Measurements from ENCODE around the gene RSRC1.
A peak's percentile ranks its signal among the peaks of the same experiment; 100 is the strongest.
"Not testable (repeated sequence)": the region's sequence is repeated elsewhere in the genome, so short reads cannot be mapped to it uniquely, and the experiment has no call there.

The RSRC1 gene

DNA sequence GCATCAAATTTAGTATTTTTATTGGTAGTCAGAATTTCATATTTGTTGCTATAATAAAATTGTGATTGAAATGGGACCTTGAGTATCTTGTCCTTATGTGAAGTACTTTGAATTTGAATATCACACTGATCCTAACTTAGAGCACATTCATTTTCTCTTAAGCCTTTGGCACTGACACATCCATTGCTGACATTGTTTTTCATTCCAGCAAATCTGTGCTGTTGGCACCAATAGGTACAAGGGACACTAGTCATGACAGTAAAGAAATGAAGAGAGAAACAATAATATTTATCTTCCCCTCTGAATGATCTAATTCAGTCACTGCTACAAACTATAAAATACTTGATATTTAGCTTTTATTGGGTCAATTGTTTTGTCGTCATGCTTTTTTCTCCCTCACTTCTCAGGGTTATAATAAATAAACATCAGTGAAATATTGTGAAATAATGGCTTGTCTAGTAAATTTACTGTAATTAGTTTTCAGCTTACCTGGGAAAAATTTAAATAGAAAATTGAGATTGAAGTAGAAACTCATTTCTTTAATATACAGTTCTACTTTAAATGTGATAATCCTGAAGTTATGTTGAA lies 294.3 kb downstream of the RSRC1 start:
- DNase-seq (ENCODE audit: low spot score): no peak

DNA sequence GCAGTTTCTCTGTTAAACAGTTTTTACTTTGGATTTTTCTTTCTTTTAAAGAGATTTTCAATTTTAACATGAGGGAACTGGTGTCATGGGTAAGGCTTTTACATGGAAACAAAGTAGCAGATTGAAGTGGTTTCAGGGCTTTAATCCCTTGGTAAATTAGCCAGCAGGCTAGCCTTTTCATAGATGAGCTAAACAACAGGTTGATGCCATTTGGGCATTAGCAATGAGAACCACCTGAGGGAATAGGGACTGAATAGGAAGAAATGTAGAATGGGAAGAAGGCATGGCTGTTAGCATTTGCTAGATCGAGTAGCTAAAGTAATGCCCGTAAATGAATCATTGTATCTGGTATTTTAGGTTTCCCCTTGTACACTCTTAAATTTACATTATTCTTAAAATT lies 295.6 kb downstream of the RSRC1 start:
- no peak for DNase-seq (ENCODE audit: low spot score)

DNA sequence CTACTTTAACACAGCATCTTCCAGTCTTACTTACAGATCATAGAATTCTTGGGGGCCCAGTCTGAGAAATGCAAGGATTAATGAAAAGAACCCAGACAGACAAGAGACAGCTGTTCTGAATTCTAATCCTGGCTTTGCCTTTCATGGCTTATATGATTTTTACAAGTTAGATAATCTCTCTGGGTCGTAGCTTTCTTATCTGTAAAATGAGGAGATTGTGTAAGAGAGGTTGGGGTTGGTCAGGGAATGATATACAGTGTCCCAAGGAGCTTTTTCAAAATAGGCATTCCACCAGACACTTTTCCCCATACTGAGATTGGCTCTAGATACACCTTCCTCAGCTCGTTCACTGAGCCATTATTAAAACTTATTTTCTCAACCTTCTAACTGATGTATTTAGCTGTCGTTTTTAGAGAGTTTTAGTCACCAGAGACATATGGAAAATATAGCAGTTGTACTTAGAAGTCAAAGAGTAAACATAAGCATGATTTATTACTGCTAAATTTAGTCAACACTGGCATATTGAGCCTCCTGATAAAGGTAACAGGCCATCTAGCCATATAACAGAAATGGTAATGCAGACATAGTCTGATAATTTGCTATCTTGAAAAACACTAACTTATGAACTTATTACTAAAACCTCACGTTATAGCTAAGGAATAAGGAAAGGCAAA lies 298.1 kb downstream of the RSRC1 start:
- no peak for DNase-seq (ENCODE audit: low spot score)

DNA sequence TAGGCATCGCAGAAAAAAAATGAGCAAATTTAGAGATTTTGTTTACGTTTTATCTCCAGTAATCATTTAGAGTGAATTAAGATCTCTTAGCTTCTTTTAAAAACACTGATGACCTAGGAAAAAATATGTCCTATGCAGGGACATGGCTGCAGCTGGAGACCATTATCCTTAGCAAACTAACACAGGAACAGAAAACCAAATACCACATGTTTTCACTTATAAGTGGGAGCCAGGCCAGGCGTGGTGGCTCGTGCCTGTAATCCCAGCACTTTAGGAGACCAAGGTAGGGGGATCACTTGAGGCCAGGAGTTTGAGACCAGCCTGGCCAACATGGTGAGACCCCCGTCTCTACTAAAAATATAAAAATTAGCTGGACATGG lies 298.6 kb downstream of the RSRC1 start:
- DNase-seq (ENCODE audit: low spot score): not testable (repeated sequence)

DNA sequence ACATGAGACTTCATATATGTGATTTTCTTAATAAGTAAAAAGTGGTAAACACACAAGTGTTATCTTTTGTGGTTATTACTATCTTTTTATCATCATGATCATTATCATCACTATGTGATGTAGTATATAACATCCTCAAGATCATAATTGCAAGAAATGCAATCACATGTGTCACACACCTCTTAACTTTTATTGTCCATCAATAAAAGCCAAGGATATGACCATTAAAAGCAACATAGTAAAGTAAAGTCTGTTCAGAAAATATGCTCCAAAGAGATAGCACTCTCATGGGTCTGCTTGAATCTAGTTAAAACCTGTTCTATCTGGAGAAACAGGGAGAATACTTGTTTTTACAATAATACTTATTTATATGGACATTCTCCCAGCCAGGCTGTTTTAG lies 308.1 kb downstream of the RSRC1 start:
- no peak for DNase-seq (ENCODE audit: low spot score)

DNA sequence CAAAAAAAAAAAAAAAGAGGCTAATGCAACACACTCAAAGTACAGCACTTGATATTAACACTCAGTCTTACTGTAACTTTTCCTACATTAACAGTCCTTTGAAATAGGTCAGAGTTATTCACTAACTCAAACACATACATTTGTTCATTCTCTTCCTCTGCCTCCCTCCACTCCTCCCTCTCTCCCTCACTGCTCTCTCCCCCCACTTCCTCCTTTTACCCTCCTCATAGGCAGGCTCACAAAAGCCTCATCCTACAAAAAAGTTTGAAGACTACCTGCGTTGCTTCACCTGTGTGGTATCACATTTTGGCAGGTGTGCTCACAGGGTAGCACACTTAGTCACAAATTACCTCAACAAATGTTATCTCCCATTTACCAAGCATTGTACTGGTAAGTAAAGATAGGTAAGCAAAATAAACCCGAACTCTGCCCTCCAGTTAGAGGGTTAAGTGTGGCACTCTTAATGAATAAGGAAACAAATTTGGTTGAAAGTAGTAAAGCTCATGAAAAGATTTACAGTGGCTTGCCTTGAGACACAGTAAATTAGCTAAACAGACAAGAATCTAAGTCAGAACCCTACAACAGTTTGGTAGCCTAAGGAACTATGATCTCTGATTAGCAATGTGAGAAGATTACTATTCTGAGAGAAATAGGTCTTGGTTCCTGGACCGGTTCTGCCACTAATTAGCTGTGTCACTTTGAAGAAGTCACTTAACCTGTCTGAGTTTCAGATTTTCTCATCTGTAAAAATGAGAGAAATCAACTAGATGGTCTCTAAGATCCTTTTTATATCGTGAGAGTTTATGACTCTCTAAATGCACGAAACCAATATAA lies 310.1 kb downstream of the RSRC1 start:
- DNase-seq (ENCODE audit: low spot score): no peak

DNA sequence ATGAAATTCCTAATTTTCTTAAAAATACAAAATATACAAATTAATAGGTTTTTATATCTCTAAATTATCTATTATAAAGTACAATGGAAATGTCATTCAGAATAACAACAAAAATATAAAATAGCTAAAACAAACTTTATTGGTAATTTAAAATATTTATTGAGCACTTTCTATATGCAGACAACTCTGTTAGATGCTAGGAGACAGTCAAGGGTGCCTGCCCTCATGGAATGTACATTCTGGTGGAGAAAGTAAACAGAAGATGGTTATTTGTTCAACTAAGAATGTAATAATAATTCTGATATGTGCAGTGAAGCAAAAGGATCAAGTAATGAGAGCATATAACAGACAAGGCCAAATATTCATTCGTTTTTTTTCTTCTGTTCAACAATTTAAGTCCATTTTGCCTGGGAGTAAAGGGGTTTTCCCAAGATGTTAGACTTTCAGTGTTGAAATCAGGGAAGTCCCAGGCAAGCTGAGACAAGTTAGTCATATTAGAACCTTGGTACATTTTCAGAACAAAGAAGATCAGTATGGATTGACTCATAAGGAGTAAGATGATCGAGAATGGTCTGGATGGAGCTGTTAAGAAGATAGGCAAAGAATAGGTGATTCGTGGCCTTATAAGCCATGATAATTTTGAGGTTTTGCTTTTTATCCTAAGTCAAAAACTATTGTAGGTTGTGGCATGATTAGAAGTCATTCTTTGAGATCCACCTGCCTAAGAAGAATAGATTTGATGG lies 310.9 kb downstream of the RSRC1 start:
- DNase-seq (ENCODE audit: low spot score): no peak

DNA sequence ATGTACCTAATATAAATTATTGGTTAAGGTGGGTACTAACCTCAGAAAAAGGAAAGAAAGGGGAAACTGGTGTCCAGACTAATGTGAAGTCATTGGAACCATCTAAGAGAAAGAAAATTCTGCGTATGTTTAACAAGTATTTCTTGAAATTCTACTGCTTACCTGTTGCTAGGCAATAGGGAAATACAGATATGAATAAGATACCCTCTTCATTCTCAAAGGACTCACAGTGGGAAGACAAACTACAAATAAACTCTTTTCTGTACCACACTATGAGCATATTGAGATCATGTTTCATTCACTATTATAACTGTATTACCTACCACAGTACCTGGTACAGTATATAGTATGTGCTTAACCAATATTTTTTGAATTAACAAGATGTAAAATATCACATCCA lies 320.6 kb downstream of the RSRC1 start:
- no peak for DNase-seq (ENCODE audit: low spot score)

DNA sequence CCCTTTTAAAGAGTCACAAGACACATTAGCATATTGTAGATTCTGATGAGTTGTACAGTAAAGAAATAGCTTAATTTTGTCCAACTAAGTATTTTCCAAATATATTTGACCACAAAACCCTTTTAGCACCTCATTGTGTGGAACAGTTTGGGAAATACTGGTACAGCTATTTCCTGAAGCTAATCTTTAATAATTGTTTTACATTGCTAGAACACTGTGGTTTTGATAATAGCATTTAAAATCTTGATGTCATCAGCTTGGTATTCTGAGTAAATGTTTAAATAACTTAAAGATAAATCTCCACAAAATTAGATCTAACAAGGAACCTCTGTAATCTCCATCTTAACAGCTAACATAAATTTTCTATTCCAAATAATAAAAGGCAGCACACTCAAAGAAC lies 321.1 kb downstream of the RSRC1 start:
- no peak for DNase-seq (ENCODE audit: low spot score)

DNA sequence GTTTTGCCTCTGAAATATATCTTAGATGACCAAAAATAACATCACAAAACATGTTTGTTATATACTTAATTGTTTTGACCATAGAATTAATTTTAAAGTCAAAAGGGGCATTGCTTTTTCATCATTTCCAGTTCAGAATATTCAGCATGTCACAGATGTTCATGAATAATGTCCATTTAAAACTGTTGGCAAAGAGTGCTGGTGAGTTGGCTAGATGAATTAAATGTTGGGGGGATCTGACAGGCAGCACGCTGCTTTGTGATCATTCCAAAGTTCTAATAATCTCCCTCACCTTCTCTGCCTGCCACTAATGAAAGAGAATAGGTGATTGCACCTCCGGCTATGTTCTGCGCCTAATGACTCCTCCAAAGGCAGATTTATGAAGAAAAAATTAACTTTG lies 321.9 kb downstream of the RSRC1 start:
- DNase-seq (ENCODE audit: low spot score): no peak

DNA sequence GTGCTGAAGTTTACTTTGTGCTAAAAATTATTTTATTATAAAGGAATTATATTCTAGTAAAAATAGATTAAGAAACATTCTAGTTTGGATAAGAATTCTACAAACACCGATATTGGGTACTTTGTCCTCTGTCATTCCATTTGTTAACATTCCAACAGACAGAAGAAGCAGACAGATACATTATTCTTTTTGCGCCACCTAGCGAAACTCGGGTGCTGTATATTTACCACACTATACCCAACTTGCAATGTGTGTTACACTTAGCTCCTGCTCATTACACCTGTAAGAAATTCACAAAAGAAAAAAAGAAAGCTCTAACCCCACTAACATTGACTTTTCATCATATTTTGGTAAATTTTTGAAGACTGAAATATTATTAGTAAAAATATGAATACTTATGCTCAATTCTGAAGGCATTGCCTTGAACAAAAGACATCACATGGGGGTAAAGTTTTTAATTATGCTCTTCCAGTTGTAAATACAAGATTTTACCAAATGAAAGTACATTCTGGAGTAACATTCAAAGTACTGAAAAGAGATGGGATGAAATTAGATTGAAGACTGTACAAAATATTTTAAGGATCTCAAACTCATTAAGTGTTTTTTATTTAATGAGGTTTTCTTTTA lies 324.6 kb downstream of the RSRC1 start:
- DNase-seq (ENCODE audit: low spot score): peak; percentile 6

DNA sequence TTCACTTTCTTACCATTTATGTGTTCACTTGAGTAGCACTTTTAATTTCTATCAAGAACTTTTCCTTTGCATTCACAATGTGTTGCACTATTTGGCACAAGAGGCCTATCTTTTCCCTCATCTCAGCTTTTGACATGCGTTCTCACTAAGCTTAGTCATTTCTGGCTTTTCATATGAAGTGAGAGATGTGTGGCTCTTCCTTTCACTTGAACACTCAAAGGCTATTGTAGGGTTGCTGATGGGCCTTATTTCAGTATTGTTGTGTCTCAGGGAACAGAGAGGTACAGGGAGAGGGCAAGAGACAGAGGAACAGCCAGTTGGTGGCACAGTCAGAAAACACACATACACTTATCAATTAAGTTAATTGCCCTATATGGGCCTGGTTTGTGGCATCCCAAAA lies 333.7 kb downstream of the RSRC1 start:
- no peak for DNase-seq (ENCODE audit: low spot score)

DNA sequence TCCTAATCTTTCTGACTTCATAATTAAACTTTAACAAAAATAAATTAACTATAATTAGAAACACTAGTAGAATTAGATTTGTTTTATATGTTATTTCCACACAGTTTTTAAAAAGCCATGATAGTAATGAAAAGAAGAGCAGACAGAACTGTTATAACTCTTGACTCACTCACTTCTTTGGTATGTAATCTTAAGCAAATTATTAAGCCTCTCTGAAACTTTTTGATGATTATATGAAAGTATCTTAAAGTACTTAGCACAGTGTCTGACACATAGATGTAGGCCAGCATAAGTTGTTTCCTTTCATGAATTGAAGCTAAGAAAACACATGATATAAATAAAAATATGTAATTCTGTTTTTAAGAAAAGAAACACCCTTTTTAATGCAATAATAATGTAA lies 337.5 kb downstream of the RSRC1 start:
- no peak for DNase-seq (ENCODE audit: low spot score)

DNA sequence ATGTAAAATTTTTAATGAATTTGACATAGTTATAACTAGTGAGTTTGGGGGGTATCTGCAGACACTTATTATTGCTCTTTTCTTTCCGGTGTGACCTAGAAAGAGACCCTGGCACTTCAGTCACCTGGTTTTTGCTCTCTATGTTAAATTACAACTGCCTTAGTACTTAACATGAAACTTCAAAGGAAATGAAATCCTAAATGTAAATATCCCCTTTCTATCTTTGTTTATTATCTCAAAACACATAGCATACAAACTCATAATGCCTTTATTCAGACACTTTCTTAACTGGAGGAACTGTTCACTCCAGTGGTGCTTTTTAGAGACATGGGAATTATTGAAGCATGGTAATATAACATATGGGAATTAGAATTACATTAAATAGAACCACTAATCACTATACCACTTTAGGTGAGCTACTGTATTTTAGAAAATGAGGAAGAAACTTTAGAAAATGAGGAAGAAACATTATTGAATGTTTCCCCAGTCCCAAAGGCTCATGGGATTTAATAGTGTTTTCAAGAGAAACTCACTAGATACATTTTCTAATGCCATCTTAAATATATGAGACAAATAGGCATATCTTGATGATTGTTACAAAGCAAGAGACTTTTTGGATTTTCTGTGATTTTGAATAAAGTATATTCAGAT lies 341.6 kb downstream of the RSRC1 start:
- DNase-seq (ENCODE audit: low spot score): no peak

DNA sequence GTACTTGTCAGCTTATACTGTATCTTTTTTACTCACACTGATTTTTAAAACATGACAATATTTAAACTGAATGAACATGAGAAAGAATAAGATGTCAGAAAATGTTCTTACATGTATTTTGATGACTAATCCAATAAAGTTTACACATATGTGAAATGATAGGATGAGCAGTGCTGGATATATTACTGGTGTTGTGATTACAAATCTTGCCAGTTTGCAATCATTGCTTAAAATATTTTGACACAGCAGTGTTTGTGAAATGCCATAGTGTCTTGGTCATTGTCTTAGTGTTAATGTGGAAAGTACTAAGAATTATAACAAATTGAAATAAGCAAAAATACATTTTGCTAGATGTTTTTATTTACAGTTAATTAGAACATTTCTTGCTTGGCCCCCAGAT lies 342.4 kb downstream of the RSRC1 start:
- DNase-seq (ENCODE audit: low spot score): no peak

DNA sequence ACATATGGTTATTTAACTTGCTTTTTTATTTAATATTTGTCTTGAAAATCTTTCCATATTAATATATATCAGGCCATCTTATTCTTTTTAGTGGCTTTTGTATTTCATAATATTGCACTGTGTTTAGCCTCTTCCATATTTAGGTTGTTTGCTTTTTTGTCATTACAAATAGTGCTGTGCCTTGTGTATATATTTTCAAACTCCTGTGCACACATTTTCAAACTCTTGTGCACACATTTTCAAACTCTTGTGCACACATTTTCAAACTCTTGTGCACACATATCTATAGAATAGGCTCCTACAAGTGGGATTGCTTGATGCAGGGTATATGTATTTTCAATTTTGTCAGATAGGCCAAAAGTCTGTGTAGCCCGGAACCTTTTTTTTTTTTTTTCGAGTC lies 343.1 kb downstream of the RSRC1 start:
- DNase-seq (ENCODE audit: low spot score): no peak

DNA sequence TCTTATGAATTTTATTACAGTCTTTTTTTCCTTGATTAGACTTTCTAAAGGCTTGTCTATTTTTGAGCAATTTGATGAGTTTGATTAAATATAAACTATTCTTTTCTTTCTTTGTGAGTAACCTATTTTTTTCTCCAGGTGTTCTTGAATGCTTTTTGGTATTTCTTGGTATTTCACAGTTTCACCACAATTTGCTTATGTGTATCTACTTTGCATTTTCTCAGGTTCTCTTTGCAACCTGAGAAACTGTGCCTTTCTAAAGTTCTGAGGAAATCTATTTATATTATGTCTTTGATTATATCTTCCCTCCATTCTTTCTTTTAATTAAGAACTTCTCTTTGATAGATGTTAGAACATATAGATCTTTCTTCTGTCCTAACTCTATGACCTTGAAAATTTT lies 344.0 kb downstream of the RSRC1 start:
- no peak for DNase-seq (ENCODE audit: low spot score)

DNA sequence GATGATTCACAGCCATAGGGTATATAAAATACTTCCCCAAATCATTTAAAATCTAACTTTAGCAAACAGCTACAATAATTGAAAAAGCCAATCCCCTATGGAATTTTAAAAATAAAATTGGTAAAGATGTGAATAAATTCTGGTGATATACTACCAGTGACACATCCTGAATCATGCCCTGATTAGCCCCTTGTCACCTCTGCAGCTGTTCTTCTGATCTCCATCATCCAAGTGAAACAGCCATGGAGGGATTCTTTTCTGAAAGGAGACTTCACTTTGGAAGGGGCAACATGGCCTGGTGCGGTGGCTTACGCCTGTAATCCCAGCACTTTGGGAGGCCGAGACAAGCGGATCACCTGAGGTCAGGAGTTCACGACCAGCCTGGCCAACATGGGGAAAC lies 345.5 kb downstream of the RSRC1 start:
- no peak for DNase-seq (ENCODE audit: low spot score)

DNA sequence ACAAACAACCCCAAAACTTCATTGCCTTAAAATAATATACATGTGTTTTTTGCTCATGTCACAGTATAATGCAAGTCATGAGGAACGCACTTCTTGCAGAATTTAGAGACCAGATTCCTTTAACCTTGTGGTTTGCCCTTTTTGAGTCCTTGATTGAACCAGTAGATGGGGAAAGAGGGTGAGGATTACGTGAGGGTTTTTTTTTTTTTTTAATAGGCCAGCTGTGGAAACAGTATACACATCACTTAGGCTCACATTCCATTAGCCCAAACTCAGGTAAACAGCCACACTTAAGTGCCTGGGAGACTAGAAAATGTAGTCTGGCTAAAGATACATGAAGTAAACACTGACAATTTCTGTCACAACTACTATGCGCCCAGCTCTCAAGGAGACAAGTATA lies 346.2 kb downstream of the RSRC1 start:
- no peak for DNase-seq (ENCODE audit: low spot score)

DNA sequence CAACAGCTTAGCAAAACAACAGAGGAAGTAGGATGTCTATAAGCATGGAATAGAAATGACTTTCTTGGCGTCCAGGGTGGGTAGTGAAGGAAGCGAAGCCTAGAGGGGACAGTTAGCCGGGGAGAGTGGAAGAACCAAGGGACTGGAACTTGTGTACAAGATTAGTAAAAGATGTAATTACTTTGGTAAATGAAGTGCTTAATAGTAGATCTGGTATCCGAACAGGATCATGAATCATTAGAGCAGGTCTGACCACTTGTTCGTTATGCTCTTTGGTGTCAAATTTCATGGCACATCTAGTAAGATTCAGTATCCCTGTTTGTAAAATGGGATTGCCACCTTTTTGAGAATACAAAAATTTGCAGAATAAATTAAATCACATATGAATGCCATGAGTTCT lies 348.6 kb downstream of the RSRC1 start:
- DNase-seq (ENCODE audit: low spot score): no peak

DNA sequence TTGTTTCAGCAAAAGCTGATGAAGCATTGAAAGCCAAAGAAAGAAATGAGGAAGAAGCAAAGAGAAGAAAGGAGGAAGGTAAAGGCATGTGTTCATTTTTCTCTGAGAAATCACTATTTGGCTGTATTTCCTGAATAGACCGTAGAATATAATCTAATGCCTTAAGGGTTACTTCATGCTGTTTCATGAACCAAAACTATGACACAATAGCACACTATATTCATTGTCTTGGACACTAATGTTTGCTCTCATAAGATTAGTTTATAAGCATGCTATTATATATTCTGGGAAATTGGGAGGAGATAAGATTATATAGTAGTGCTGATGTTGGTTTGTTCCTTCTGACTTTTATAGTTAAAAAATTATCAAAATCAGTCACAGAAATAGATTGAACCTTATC lies 351.0 kb downstream of the RSRC1 start:
- no peak for DNase-seq (ENCODE audit: low spot score)

DNA sequence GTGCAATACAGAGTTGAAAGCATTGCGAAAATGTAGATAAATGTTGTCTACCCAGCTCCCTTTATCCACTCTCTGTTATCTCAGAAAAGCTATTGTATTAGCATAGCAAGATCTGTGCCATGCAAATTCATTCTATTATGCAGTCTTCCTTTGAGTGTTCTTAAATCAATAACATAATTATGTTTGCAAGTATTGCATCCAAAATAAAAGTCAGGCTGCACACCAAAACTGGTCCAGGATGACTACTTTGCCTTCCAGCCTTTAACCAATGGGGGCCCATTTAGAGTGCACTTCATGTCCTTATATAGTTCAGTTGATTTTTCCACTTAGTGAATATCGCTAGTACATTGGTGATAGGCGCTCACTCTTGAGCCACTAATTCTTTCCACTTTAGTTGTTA lies 353.7 kb downstream of the RSRC1 start:
- DNase-seq (ENCODE audit: low spot score): no peak
